ENCODE results near the gene CNTNAP2.

CNTNAP2 gene

DNA sequence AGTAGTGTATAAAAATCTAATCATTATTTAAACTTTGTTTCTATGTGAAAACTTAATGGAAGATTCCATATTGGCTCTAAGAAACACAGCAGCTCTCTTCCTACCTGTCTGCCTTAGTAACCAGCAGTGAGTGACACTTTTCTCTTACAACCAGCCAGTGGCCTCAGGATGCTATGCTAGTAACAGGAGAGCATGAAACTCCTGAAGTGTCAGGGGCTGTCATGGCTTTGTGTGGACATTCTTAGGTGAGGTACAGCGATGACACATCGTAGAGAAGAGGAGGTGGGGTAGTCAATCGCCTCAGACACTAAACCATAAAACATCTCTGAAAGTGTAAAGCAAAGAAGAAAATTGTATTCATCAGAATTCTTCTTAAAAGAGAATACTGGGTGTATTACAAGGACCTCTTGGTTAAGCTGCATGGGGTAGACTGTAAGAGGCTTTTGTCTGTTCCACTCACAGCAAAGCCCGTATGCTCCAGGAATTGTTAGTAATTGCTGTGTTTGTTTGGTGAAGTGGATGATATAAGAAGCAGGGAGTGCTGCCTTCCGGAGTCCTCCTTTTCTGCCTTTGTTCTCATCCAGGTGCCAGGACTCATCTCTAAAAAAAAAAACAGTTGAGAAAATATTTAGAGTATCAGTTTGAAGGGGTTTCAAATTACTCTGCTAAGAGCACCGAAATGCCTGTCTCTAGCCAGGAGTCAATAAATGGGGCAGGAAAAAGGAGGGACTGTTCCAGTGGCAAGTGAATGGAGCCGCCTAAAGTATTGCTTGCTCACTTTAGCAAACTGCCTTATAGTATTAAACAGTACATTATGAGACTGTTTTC is 518.8 kb downstream of the CNTNAP2 start:
- DNase-seq, result no peak

DNA sequence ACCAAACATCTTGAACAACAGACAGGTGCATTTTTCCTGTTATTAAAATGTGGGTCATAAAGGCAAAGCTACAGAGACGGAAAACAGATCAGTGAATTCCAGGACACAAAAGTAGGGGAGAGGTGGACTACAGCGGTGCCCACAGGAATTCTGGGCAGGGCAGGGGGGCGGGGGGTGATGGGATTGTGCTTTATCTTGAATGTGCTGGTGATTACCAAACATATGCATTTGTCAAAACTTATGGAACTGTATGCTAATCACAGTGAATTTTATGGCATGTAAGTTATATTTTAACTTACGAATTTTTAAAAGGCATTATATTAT is 519.4 kb downstream of the CNTNAP2 start:
- DNase-seq, result no peak

DNA sequence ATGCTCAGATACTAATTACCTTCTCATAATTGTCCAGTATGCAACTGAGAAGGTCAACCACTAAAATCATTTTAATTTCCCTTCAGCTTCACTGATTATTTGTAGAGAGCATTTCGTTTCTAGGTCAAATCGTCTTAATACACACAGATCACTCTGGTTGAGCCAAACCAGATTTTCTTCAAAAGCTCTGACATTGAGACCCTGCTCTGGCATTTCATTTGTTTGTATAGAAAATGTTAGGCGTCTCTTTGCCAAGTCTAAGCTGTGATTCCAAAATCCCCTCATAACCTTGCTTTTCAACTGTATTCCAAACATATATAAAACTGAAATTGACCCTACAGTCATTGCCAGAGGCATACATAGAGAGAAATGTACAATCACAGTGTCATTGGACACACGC is 520.0 kb downstream of the CNTNAP2 start:
- no peak for DNase-seq

DNA sequence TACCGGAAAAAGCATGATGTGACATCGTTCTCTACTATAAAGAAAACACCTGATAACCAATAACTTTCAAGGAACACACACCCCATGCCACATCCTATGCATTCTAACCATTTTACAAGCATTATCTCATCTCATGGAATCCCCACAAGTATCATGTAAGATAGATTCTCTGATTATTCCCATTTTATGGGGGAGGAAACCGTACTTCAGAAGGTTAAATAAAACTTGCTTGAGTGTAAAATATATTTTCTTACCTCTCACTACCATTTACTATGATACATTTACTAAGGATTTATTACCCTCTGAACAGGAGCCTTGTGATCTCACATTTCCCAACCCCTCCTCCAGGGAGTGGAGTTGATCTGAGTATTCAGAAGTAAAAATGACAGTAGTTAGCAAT is 522.7 kb downstream of the CNTNAP2 start:
- no peak for DNase-seq

DNA sequence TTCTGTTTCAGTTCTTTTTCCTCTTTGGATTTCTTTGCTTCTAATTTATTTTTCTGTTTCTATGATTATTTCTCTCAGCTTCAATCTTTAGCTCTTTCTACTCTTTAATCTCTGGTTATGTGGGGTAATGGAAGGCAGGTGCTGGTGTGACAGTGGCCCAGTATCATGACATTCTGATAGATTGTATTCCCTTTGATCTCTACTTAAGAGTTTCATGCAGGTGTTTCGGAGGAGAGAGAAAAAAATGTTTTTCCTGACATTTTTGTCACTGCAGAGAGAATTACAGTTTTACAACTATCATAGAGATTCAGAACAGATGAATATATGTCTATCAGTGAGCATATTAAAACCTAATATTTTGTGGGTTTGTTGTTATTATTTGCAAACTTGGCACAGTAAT is 524.9 kb downstream of the CNTNAP2 start:
- no peak for DNase-seq

DNA sequence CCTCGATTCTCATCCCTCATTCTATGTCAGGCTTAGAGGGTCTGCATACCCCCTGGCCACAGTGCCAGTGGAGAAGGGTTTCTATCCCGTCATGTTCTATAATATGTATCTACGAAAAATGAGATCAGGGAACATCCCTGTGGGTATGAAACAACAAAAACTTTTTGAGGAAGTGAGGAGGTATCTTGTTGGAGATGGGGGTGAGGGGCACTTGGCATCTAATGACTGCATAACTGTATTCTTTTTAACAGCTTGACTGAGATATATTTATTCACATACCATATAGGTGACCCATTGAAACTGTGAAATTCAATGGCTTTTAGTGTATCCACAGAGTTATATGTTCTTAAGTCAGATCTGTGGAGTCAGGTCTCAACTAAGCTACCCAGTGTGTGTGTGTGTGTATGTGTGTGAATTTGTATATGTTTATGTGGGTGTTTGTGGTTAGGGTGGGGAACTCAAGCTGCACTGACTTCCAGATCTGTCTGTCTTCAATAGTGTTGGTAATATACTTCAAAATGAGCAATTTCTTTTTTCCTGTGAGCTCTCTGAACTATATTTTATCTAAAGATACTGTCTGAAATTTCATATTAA is 528.9 kb downstream of the CNTNAP2 start:
- no peak for DNase-seq

DNA sequence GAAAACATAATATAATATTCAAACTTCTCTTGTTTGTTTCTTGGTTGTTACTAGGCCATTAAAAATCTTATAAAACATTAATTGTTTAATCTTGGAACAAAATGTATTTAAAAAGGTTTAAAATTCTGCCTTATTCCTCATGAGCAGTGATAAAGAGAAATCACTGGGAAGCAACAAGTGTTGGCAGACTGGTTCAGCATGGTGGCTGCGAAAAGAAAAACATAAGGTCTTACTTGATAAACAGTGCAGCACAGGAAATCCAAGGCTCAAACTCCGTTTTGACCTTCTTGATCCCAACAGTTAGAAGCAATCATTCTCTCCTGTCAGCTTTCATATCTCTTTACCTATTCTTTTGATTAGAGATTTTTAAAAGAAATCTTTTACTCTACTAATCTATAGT is 530.8 kb downstream of the CNTNAP2 start:
- DNase-seq, result no peak

DNA sequence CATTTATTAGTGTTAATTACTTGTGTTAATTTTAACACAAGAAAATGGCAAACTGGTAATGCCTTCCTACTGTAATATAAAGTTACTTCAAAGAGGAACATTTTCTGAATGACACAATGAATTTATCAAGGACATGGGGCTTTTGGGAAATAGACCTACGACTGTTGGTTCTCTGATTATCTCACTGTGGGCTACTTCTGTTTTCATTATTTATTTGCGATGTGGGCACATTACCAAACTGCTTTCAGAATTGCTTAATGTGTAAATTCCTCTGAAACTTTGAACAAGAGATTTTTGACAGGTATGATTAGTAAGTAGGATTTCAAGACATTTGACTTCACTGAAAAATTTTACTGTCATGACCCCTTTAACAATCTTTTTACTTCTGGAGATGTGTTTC is 535.6 kb downstream of the CNTNAP2 start:
- DNase-seq, result no peak

DNA sequence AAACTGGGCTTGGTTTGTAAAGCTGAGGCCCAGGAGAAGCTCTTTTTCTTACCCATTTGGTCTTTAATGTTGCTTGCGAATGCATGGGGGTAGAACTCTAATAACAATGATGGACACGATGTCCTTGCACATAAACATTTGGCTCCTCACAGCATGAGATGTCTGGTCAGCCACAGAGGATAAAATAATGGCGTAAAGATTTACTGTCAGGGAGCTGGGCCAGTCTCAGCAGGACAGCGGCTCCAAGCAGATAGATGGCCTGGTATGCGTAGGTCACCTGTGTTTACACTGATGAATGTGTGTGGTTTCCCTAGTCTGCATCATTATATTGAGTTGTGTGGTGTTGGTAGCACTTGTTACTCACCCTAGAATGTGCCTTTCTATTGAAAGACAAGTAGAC is 537.4 kb downstream of the CNTNAP2 start:
- no peak for DNase-seq

DNA sequence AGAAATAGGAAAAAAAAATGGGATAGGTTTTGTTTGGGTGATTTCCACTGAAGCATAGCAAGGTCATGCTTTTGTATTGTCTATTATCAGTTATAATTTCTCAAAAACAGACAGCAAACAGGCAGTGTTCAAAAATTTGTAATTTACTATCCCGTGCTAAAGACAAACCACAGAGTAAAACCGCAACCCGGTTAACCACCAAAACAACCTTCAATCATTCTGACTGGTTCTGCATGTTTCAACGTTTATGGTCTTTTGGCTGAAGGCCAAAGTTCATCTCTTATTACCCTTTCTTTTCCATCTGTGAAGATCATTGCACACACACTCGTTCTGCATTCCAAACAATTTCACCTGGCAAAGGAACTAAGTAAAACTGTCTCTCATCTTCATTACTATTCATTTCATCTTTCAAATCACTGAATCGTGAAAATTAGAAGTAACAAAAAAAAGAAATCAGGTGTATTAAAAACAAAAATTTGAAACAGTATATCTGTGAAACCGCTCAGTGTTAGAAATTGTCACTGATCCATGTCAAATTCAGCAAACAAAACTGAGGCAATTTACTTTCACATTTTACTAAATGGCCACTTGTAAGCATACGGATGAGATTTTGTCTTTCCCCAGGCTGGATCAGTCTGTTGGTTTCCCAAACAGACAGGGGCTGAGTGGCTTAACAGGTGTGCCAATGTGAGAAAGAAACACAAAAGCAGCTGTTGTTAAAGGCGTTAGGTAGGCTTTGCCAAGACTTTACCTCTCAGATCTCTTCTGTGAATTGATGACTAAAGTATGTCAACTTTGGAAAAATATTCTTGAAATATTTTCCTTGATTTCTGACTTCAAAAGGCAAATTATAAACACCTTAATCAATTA is 539.6 kb downstream of the CNTNAP2 start:
- no peak for DNase-seq

DNA sequence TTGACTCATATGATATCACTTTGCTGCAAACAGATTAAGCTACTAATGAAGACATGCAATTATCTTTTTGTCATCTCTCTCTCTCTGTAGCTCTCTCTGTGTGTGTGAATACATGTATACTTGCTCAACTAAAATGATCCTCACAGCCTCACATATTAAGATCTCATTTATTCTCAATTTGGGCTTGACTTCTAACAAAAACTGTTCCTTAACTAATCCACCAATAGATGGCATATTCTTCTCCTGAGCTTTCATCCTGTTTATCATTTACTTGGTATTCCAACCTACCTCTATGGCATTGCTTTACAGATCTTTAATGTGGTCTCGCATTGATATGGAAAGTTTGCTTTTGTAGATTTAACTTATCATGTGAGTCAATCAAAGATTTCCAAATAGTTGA is 540.4 kb downstream of the CNTNAP2 start:
- no peak for DNase-seq

DNA sequence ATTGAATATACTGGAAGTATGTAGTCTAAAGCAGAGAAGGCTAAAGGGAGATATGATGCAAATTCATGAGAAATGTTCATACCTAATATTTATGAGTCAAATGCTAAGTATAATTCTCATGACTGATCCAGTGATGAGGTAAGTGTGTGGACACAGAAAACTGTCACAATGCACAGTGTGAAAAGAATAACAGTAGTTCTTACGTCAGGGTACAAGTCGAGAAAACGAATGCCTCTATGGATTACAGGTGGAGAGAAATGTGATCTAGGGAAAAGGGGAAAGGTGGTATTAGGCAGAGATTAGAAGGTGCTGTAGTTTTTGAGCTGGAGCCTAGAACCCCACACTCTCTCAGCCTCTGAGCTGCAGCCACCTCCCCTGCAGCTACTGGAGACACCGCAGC is 542.0 kb downstream of the CNTNAP2 start:
- DNase-seq, result no peak

DNA sequence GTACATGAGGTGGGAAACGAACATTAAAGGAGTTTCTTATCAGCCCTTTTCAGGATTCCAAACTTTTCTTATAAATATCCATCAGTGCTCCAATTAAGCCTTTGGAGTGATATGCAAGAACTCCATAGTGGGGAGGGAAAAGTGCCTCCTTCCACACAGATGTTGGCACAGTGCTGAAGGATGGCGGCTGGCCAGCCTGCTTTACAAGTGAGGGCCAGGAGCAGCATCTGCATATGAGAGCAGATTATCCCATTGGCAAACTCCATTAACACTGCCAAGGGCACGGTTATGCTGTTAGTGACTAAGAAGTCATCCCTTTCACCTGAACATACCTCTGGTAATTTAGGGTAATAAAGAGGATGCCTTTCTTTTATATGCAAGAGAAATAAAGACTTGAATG is 543.1 kb downstream of the CNTNAP2 start:
- DNase-seq, result no peak

DNA sequence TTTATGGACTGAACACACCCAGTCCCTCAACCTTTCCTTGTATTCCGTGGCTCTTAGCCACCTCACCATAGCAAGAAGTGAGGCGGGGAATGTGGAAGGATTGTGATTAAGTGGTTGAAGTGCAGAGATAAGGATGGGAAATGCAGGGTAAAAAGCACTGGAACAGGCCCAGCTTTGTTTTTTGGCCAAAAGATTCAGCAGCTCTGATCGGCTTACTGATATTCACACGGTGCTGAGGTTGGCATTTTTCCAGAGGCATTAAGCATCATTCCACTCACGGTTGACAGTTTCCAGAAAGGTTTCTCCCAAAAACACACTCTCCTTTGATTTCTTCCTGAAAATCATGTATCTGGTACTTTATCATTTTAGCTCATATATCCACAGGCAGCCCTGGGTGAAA is 544.2 kb downstream of the CNTNAP2 start:
- DNase-seq, result no peak

DNA sequence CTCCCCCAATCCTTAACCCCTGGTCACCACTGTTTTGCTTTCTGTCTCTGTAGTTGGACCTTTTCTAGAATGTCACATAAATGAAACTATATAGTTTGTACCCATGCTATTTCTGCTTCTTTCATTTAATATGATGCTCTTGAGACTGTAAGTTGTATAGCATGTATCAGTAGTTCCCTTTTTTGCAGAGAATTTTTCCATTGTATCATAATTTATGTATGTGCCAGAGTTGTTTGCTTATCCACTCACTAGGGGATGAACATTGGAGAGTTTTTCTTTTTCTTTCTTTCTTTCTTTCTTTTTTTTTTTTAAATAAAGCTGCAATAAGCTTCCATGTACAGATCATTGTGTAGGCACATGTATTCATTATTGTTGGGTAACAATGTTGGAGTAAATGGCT is 544.8 kb downstream of the CNTNAP2 start:
- DNase-seq, result no peak

DNA sequence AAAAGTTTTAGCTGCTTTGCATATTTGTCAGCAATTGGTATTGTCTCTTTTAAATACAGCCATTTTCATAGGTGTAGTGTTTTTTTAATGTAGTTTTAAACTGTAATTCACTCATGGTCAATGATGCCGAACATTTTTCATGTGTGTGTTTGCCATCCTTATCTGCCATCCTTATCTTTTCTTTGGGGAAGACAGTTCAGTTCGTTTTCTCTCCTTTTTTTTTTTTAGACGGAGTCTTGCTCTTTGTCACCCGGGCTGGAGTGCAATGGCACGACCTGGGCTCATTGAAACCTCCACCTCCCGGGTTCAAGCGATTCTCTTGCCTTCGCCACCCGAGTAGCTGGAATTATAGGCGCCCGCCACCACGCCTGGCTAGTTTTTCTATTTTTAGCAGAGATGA is 545.3 kb downstream of the CNTNAP2 start:
- DNase-seq, result no peak

DNA sequence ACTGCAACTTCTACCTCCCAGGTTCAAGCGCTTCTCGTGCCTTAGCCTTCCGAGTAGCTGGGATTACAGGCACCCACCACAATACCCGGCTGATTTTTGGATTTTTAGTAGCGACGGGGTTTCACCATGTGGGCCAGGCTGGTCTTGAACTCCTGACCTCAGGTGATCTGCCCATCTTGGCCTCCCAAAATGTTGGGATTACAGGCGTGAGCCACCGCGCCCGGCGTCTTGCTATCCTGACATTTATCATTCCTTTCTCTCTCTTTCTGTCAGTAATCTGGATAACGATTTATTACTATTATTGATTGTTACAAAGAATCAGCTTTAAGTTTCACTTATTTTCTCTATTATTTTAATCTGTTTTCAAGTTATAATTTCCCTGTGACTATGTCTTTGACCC is 548.4 kb downstream of the CNTNAP2 start:
- no peak for DNase-seq

DNA sequence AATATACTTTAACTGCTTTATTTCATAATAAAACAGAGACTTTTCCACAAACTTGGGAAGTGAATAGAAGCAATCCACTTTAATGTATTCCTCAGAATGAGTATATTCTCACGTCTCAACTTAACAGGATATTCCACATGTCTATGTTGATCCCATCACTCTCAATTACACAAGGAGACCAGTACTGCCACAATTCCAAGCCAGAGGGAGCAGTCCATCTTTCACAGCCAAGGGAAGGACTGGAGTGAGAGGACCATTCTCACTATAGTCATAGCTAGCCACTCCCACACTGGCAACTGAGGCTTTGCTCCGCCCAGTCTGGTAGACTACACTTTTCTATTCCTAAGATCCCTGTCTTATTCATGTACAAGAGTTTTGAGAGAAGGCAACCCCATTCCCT is 553.9 kb downstream of the CNTNAP2 start:
- no peak for DNase-seq

DNA sequence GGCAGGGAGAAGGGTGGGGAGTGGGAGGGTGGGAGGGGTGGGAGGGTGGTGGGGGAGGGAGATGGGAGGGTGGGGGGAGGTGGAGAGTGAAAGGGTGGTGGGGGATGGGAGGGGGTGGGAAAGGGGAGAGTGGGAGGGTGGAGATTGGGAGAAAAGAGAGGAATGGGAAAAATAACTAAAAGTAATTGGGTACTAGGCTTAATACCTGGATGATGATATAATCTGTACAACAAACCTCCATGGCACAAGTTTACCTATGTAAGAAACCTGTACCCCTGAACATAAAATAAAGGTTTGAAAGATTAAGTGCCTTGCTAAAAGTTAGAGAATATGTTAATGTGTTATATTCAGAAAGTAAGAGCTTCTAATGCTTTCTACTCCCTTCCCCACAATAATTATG is 564.9 kb downstream of the CNTNAP2 start:
- DNase-seq, result no peak

DNA sequence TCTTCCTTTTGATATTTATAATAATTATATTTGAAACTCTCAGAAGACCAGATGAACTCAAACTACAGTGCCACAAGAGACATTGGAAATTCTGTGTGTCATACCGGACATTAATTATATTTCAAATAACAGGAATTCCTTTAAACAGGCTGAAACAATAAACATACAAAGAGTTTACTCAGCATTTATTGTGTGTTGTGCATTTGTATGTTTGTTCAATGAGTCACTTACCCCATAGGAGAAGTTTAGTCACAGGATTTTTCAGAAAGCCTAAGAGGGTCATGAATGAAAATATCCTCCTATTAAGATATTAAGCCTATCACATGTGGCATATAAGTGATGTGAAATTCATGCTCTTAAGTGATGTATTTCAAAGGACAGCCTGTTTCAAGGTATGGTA is 566.8 kb downstream of the CNTNAP2 start:
- no peak for DNase-seq

DNA sequence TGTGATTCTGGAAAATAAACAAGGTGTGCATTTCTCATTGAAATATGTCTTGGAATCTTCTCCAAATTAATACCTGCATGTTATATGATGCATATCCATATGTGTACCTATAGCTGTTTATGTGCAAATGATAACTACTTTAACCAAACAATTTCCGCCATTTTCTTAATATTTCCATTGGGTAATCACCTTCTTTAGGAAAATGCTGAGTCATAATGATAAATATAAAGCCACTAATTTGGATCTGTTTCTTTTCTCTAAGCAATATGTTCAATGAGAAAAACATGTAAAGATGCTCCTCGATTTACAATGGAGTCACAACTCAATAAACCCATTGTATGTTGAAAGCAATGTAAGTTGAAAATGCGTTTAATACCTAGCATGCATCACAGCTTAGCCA is 574.4 kb downstream of the CNTNAP2 start:
- DNase-seq, result no peak

DNA sequence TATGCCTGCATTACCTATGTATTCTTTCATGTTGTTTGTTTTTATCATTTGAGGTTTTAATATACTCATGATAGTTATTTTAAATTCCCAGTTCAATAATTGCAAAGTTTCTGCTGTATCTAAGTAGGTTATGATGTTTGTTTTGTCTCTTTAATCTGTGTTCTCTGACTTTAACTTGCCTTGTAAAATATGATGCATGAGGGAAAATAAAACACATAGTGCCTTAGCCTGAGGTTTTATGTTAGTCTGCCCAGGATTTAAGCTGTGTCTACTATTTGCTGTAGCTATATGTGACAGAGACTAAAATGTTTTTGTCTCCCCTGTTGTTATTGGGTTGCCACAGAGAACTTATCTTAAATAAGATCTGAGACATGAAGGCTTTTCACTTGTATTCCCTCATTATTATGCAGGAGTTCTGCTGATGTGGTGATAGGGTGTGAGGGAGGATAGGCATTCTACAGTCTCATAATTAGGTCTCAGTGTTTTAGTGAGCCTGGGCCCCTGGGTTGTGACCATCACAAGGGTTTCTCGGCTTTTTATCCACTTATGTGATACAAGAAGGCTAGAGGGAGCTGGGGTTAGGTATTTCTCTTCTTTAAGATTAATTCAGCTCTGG is 582.5 kb downstream of the CNTNAP2 start:
- DNase-seq, result no peak

DNA sequence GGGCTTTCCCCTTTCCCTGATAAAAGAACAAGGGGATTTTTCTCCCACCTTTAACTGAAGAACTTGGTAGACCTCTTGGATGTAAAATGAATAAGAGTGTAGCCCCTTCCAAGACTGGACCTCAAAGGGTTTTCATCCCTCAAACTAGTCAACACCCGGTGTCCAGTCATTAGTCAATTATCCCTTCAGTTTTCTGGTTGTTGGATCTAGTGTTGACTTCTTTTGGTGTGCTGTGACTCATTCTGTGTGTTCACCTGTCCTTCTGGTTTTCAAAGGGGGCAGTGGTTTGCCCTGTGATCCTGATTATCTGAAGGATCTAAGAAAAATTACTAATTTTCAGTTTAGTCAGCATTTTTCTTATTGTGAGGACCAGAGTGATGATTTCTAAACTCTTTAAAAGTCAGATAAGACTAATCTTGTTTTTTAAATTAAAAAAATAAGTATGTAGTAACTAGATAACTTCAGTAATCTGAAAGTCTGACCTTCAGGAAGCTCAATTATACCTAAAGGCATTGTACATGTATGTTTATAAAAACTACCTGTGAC is 583.5 kb downstream of the CNTNAP2 start:
- DNase-seq, result no peak

Measured in right forelimb (tissue), 1 donor.